ENCODE measurements around the gene NAP1L3. TPM values are rescaled to one million over a fixed set of nuclear protein-coding genes. Genes with fewer than 3 reads are reported as not detected.

Gene NAP1L3
- total and polyA plus RNA-seq, 8 donors = 0.29 to 7.2 (median 1.7) TPM; not detected in 2

DNA sequence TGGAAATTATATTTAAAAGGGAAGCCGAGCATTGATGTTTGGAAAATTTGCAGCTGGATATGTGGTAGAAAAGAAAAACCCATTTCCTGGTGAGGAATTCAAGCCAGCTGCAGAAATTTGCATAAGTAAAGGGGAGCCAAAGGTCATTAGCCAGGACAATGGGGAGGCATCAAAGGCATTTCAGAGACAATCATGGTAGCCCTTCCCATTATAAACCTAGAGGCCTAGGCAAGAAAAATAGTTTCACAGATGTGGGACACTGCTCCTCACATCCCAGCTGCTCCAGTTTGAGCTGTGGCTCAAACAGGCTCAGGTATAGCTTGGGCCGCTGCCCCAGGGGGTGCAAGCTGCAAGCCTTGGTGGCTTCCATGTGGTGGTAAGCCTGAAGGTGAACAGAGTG is 35.8 kb downstream of the NAP1L3 start:
- 75 to 92% (median 87%) methylated on average over 1 to 2 of the region's 2 CpGs for WGBS, 5 donors

More for the DNA sequence above, 35.8 kb downstream of the NAP1L3 start:
- Histone ChIP-seq H3K4me3 (no peak overlapping the region), H3K36me3 (no peaks in the 10 kb centered on the region), H3K4me1 (no peaks in the 10 kb centered on the region), H3K27ac (no peak overlapping the region), H3K9me3 (peaks cover 0 to 16% (median 7%) of the 10 kb centered on the region in 4 donors), H3K27me3 (no peaks in the 10 kb centered on the region)
- no peak for DNase-seq
- TF ChIP-seq POLR2AphosphoS5 (IDR thresholded peaks at IDR 0.05) (no peak), EP300 (IDR thresholded peaks at IDR 0.05) (no peak), POLR2A (IDR thresholded peaks at IDR 0.05) (no peak)
- TF ChIP-seq, protein P1, sequence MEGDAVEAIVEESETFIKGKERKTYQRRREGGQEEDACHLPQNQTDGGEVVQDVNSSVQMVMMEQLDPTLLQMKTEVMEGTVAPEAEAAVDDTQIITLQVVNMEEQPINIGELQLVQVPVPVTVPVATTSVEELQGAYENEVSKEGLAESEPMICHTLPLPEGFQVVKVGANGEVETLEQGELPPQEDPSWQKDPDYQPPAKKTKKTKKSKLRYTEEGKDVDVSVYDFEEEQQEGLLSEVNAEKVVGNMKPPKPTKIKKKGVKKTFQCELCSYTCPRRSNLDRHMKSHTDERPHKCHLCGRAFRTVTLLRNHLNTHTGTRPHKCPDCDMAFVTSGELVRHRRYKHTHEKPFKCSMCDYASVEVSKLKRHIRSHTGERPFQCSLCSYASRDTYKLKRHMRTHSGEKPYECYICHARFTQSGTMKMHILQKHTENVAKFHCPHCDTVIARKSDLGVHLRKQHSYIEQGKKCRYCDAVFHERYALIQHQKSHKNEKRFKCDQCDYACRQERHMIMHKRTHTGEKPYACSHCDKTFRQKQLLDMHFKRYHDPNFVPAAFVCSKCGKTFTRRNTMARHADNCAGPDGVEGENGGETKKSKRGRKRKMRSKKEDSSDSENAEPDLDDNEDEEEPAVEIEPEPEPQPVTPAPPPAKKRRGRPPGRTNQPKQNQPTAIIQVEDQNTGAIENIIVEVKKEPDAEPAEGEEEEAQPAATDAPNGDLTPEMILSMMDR (IDR thresholded peaks at IDR 0.05) = no peak
- intact Hi-C loops (cut with DNase I; ENCODE audit: low total_unique reads) = no loop called here

Other genes starting within 250 kb of the NAP1L3 start
- under 1 TPM in 1 of 5 donors, not detected in 4; 0.18 TPM for gene FAM133A, start 628 bp upstream of the NAP1L3 start, total RNA-seq
- not detected for gene FAM133A, start 628 bp upstream of the NAP1L3 start, polyA plus RNA-seq